GM04503 (cell line): Measurements from ENCODE around the gene SEMA3D.

Source experiments
- DNase-seq: peaks from one replicate; pipeline ENCODE4 v3.0.0-alpha.2; 2012; ENCODE audit warnings: low read depth

SEMA3D gene

DNA sequence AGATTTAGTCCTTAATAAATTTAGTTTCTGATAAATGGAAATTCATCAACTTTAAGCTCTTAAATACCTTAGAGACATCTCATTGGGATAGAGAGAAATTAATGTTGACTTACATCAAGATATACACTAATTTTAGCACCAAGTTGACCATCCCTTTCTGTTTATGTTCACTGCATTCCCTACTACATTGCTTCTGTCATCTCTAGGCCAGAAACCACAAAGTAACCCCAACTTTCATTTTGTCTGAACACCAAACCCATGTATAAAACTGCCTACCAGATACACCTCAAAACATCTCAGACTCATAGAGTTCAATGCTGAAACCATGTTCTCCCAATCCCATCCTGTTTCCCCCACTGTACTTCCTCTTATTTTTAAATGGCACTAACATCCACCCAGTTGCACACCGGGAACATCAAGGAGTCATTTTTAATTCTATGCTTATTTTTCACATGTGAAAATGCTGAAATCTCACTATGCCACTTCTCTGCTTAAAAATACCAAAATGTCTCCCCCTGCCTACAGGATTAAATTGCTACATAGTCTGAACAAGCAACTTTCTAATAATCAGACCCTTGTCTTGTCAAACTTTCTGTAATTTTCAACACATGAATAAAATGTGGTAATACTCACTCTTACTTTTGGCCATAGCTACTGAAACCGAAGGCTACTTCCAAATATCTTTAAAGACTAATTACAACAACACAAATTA lies 201.6 kb downstream of the SEMA3D start:
- DNase-seq: no peak

DNA sequence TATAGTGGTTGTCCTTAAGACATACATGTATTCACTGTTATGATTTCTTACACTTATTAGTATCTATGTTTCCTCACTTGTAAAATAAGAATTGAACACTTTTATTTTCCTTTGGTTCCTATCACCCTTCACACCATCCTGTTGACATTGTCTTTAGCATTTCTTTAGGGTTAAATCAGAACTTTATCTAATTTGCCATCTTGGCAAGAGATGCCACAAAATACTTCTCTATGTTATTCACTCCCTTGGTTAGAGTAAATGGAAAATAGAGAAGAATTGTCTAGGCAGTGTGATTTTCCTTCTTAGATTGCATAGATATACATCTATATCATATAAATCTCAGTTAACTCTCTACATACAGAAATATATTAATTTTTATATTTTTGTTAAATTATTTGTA lies 204.7 kb downstream of the SEMA3D start:
- no peak for DNase-seq

DNA sequence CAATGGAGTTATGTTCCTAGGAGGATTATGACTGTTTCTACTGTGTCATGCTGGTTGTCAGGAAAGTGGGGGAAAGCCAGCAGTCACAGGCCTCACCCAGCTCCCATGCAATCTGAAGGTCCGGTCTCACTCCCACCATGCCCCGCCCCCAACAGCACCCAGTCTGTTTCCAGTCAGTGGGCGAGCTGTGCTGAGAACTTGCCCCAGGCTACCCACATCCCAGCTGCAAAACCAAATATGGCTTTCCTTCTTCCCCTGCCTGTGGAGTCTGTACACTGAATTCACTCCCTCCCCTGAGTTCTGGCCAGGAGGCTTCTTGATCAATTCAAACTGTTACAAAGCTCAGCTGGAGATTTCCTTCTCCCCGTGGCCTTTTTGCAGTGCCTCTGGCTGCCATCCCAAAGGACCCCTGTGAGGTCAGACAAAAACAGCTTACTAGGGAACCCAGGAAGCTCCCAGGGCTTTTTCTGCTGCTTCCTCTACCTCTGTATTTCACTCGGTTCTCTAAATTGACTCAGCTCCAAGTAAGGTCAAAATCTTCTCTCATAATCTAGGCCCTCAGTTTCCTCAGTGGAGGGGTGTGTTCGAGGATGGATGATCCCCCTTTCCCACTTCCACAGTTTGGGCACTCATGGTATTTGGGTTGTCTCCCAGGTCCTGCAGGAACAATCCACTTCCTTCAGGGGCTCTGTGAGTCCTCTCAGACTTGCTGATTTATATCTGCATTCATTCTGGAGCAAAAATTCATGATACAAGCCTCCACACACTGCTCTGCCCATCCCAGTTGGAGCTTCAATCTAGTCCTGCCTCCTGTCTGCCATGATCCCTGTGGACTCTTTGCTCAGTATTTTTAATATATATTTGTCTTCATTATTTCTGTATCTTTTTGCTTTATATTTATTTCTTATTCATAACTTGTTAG lies 205.5 kb downstream of the SEMA3D start:
- DNase-seq: no peak

DNA sequence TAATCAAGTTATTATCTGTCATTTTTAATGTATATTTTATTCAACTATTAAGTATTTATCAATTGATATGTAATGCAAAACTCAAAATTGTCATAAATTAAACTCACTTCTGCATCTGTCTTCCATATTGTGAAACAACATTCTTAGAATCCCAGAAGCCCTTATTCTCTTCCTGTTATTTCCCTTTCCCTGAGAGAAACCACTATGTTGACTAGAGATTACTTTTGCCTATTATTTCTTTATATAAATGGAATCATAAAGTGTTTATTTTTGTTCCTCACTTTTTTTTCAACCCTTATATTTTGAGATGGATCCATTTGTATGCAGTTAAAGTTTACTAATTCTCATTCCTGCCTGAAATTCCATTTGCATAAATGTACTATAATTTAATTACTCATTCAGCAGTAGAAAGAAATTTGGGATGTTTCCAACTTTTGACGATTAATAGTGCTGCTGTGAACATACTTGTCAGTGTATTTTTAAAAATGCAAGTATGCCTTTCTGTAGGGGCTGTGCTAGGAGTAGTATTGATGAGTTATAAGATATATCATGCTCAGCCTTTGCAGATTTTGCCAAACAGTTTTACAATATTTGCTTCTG lies 211.2 kb downstream of the SEMA3D start:
- DNase-seq: peak; percentile 17

DNA sequence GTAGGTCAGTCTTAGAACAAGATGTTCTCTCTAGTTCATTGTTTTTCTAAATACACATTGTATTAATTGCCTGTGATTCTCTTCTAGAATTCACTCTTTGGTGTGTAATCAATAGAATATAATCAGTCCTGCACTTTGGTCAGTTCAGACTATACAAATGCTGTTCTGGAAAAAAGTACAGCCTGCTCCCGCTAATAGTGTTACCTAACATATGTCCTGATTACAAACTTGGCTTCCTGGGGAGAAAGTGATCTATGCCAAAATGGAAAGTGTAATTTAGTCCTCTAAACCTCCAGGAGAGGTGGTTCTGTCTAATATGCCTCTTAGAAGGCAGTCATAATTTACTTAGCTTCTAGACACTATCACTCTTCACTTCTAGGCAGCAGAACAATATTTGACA lies 215.5 kb downstream of the SEMA3D start:
- DNase-seq: no peak

DNA sequence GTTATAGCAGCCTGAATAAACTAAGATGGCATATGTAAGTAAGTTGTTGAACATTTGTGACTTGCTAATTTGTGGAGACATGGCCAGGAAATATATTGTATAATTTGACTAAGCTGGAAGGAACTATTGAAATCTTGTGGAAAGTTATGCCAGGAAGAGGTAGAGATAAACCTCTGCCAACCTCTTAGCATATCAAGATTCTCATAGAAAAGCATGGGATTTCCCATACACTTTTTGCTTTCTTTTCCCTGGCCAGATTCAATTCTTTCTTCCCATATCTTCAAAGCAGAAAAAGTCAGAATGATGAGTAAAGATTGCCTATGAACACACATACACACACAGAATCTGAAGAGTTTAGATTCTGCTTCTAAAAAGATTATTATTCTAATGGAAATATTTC lies 216.2 kb downstream of the SEMA3D start:
- no peak for DNase-seq

DNA sequence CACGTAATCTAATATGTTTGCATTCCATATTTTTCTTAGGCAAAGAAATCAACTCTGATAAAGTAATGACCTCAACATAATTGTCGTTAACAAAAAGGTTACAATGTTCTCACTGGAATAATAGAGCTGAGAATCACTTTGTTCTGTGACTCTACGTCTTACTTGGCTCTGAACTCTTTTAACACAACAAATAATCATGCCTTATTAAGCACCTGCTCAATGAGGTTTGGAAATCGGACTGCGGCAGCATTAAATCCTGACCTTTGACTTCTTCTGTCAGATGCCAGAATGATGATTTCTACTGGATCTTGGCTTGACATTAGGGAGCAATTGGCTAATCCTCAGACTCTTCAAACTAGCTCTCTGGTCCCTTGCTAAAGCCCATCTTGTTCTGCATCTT lies 233.6 kb downstream of the SEMA3D start:
- DNase-seq: no peak

DNA sequence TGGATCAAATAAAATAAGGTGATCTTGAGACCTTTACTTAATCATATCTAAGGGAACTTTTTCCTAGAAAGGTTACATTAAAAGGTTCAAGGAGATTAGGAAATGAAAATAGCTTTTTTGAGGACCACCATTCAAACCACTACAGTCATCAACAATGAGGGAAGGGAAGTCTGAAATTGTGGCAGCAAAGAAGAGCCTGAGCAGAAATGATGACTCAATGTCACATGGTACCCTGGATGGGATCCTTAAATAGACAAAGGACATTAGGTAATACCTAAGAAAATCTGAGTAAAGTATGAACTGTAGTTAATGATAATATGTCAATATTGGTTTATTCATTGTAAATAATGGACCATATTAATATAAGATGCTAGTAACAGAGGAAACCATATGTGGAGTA lies 236.0 kb downstream of the SEMA3D start:
- no peak for DNase-seq

DNA sequence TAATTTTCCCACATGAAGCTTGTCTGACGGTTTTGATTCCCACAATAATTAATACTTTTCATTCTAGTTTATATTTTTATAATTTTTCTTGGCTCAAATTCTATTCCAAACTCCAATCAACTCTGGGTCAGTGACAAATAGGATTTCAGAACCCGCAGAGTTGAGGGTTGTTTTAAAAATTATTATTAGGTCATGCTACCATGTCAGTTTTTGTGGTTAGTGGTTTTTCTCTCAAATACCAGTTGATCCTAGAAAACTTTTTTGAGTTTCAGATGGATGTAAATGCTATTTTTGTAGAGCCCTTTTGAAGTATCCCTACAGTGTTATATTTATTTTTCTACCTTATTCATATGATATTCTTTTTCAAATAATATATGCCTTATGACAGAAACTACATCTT lies 237.4 kb downstream of the SEMA3D start:
- no peak for DNase-seq

DNA sequence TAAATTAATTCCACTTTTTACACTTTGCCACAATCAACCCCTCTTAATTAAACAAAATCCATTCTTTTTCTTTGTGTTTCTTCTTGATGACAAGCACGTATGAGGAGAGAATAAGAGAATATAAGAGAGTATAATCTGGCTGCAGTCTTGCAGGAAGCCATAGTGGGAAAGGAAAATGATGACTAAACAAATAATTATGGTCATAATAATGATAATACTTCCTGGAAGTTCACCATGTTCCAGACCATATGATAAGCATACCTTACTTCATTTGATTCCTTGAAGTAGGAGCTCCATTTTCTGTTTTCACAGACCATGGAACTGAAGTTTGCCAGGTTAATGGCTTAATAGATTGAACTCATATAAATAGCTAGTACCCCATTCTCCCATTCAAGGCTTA lies 237.8 kb downstream of the SEMA3D start:
- no peak for DNase-seq

DNA sequence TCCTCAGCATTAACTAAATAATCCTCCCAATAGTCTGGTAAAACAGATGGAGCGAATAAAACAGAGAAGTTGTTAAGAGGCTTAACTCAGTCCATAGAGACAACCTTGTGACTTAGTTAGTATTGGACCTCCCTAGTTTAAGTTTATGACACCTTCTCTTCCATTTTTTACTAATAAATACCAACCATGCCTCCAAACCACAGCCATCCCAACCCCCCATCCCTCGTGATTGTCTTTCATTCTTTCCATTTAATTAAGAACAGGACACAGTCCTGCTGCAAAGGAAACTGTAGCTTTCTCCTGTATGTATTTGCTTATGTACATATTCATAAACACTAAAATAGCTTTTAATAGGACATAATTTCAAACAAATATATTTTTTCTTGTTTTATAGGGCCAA lies 238.2 kb downstream of the SEMA3D start:
- no peak for DNase-seq

DNA sequence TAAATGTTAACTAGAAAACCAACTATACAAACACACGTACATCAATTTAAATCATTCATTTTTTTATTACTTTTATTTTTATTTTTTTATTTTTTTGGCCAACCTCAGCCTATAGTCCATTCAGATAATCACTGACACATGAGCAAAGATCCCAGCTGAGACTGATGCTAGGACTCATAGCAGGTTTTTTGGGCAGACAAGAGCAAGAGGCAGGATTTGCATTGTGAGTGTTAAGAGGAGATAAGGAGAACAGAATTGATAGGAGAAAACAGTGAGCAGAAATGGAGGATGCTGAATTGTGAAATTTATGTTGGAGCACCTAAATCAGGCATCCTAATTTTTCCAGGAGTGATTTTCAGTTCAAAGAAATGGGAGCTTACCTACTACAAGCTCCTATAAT lies 240.3 kb downstream of the SEMA3D start:
- no peak for DNase-seq
